HG03354 (cell line): ENCODE results near the gene RPE.

Experiments
- ATAC-seq: cut with Tn5 transposase; IDR thresholded peaks from one replicate; pipeline ENCODE4 v1.9.1; 2021; ENCODE audit warnings: mild to moderate bottlenecking; ENCODE audit not compliant: unreplicated experiment, poor library complexity, severe bottlenecking

Gene RPE

GRCh38 chr2:209998596-209998995 lies 3.8 kb upstream of the RPE start:
- ATAC-seq = no peak

GRCh38 chr2:210000464-210001324 lies 1.7 kb upstream of the RPE start:
- no peak for ATAC-seq

GRCh38 chr2:210003359-210003758 lies 921 bp downstream of the RPE start:
- ATAC-seq = no peak

GRCh38 chr2:210004881-210005280 lies 2.4 kb downstream of the RPE start:
- no peak for ATAC-seq

- no peak for ATAC-seq
Observed at GRCh38 chr2:210007895-210008294, 5.5 kb downstream of the RPE start.

- ATAC-seq = no peak
Observed at GRCh38 chr2:210009126-210009525, 6.7 kb downstream of the RPE start.

GRCh38 chr2:210009896-210010295 lies 7.5 kb downstream of the RPE start:
- no peak for ATAC-seq

- ATAC-seq = no peak
Observed at GRCh38 chr2:210020138-210020537, 17.7 kb downstream of the RPE start.

- ATAC-seq = no peak
Observed at GRCh38 chr2:210022824-210023223, 20.4 kb downstream of the RPE start.

GRCh38 chr2:210027608-210028007 lies 25.2 kb downstream of the RPE start:
- no peak for ATAC-seq

- no peak for ATAC-seq
Observed at GRCh38 chr2:210028178-210028577, 25.7 kb downstream of the RPE start.

- no peak for ATAC-seq
Observed at GRCh38 chr2:210034087-210034683, 31.7 kb downstream of the RPE start.

- no peak for ATAC-seq
Observed at GRCh38 chr2:210035679-210036078, 33.2 kb downstream of the RPE start.

- ATAC-seq = no peak
Observed at GRCh38 chr2:210038078-210038477, 35.6 kb downstream of the RPE start.

- no peak for ATAC-seq
Observed at GRCh38 chr2:210046851-210047500, 44.5 kb downstream of the RPE start.

GRCh38 chr2:210049831-210050230 lies 47.4 kb downstream of the RPE start:
- no peak for ATAC-seq

GRCh38 chr2:210050885-210051284 lies 48.4 kb downstream of the RPE start:
- no peak for ATAC-seq

GRCh38 chr2:210054696-210055095 lies 52.3 kb downstream of the RPE start:
- ATAC-seq = no peak

- no peak for ATAC-seq
Observed at GRCh38 chr2:210055825-210056224, 53.4 kb downstream of the RPE start.

GRCh38 chr2:210063306-210063705 lies 60.9 kb downstream of the RPE start:
- ATAC-seq = no peak
